H7 (cell line): ENCODE measurements around the gene ASCL5. TPM values are rescaled to one million over a fixed set of nuclear protein-coding genes. Genes with fewer than 3 reads are reported as not detected.
A peak's percentile ranks its signal among the peaks of the same experiment; 100 is the strongest.

ENCODE experiments used
- DNase-seq: peaks from one replicate; pipeline ENCODE4 v3.0.0; 2012
- H3K27me3 ChIP-seq: 2 replicates; pipeline ENCODE4 v1.6.0; 2011; ENCODE audit warnings: mild to moderate bottlenecking, low read length; ENCODE audit not compliant: control insufficient read depth, insufficient read depth
- H3K36me3 ChIP-seq: replicated peaks from 2 replicates; pipeline ENCODE4 v1.5.1; 2011; ENCODE audit warnings: low read length; ENCODE audit not compliant: control insufficient read depth, insufficient read depth
- H3K4me3 ChIP-seq: 2 replicates; pipeline ENCODE4 v1.5.1; 2011; ENCODE audit warnings: low read depth, mild to moderate bottlenecking, control low read depth, low read length, moderate library complexity; ENCODE audit not compliant: insufficient read depth
- total RNA-seq: library from RNA; depleted of rRNA; stranded (reverse); fragments of >200 nt; shearing (Covaris generic); gene quantifications from 2 replicates; pipeline ENCODE4 v1.2.3, GENCODE V29; 2014; rRNA removed

The ASCL5 gene
- total RNA-seq: 0.30 TPM in 1 of 2 replicates, not detected in the other

GRCh38 chr1:201126832-201127754 lies at the start of gene ASCL5:
ASCL5 (minus strand) TSS chr1:201127184; CDS start chr1:201115372, 11,812 bp downstream.
- H3K27me3 ChIP-seq: peaks cover 1% of the 10 kb centered on the region; the same call in 1 of the 2 replicates
- H3K4me3 ChIP-seq: no peak within 1 kb of the TSS
- H3K36me3 ChIP-seq: no peaks in the 10 kb centered on the region
- DNase-seq: peak; percentile 89

- H3K36me3 ChIP-seq: no peaks in the 10 kb centered on the region
- no peak overlapping the region for H3K4me3 ChIP-seq
- no peak for DNase-seq
- peaks cover 5% of the 10 kb centered on the region for H3K27me3 ChIP-seq
Measured at GRCh38 chr1:201175820-201176500, 49.0 kb upstream of the ASCL5 start.

GRCh38 chr1:201173736-201174135 lies 46.8 kb upstream of the ASCL5 start:
- H3K27me3 ChIP-seq: peaks cover 2% of the 10 kb centered on the region; the same call in 1 of the 2 replicates
- no peak overlapping the region for H3K4me3 ChIP-seq
- H3K36me3 ChIP-seq: no peaks in the 10 kb centered on the region
- no peak for DNase-seq

- no peak overlapping the region for H3K4me3 ChIP-seq
- DNase-seq: no peak
- peaks cover 2% of the 10 kb centered on the region; the same call in 1 of the 2 replicates for H3K27me3 ChIP-seq
- no peaks in the 10 kb centered on the region for H3K36me3 ChIP-seq
Measured at GRCh38 chr1:201172999-201173610, 46.1 kb upstream of the ASCL5 start.

GRCh38 chr1:201172326-201172725 lies 45.3 kb upstream of the ASCL5 start:
- DNase-seq: no peak
- H3K4me3 ChIP-seq: no peak overlapping the region
- no peaks in the 10 kb centered on the region for H3K36me3 ChIP-seq
- H3K27me3 ChIP-seq: peaks cover 2% of the 10 kb centered on the region; the same call in 1 of the 2 replicates

- Histone ChIP-seq H3K4me3 (peak overlapping the region; percentile 70), H3K36me3 (no peaks in the 10 kb centered on the region), H3K27me3 (peaks cover 2% of the 10 kb centered on the region; the same call in 1 of the 2 replicates)
- peak; percentile 87 for DNase-seq
Measured at GRCh38 chr1:201171063-201172036, 44.4 kb upstream of the ASCL5 start.

GRCh38 chr1:201170533-201171062 lies 43.6 kb upstream of the ASCL5 start:
- peak; percentile 96 for DNase-seq
- H3K27me3 ChIP-seq: peaks cover 2% of the 10 kb centered on the region; the same call in 1 of the 2 replicates
- H3K36me3 ChIP-seq: no peaks in the 10 kb centered on the region
- H3K4me3 ChIP-seq: peak overlapping the region; percentile 70

- Histone ChIP-seq H3K36me3 (no peaks in the 10 kb centered on the region), H3K4me3 (no peak overlapping the region), H3K27me3 (peaks cover 2% of the 10 kb centered on the region; the same call in 1 of the 2 replicates)
- DNase-seq: no peak
Measured at GRCh38 chr1:201169971-201170532, 43.1 kb upstream of the ASCL5 start.

GRCh38 chr1:201169203-201169602 lies 42.2 kb upstream of the ASCL5 start:
- Histone ChIP-seq H3K4me3 (no peak overlapping the region), H3K36me3 (no peaks in the 10 kb centered on the region), H3K27me3 (peaks cover 2% of the 10 kb centered on the region; the same call in 1 of the 2 replicates)
- no peak for DNase-seq

- no peak for DNase-seq
- Histone ChIP-seq H3K27me3 (peaks cover 2% of the 10 kb centered on the region; the same call in 1 of the 2 replicates), H3K36me3 (no peaks in the 10 kb centered on the region), H3K4me3 (no peak overlapping the region)
Measured at GRCh38 chr1:201167041-201167991, 40.3 kb upstream of the ASCL5 start.

- H3K4me3 ChIP-seq: no peak overlapping the region
Measured at GRCh38 chr1:201164645-201165044, 37.7 kb upstream of the ASCL5 start.

GRCh38 chr1:201163707-201164106 lies 36.7 kb upstream of the ASCL5 start:
- no peak for DNase-seq
- Histone ChIP-seq H3K27me3 (no peaks in the 10 kb centered on the region), H3K4me3 (no peak overlapping the region), H3K36me3 (no peaks in the 10 kb centered on the region)

More at GRCh38 chr1:201164645-201165044, 37.7 kb upstream of the ASCL5 start:
- no peaks in the 10 kb centered on the region; the same call in 1 of the 2 replicates for H3K27me3 ChIP-seq
- no peaks in the 10 kb centered on the region for H3K36me3 ChIP-seq
- no peak for DNase-seq
